OCI-M2 (cell line): ENCODE results near the gene STK35.

ENCODE experiments used
- DNase-seq: peaks from one replicate; lab custom pipeline; 2025; ENCODE audit not compliant: unreplicated experiment; lab: John Stamatoyannopoulos, UW

STK35 gene

GRCh38 chr20:2132461-2132901 lies 30.9 kb downstream of the STK35 start:
- DNase-seq = no peak

- no peak for DNase-seq
Measured at GRCh38 chr20:2133318-2134183, 31.9 kb downstream of the STK35 start.

GRCh38 chr20:2135013-2135412 lies 33.4 kb downstream of the STK35 start:
- DNase-seq = no peak

- no peak for DNase-seq
Measured at GRCh38 chr20:2136275-2136674, 34.6 kb downstream of the STK35 start.

- no peak for DNase-seq
Measured at GRCh38 chr20:2137552-2138201, 36.0 kb downstream of the STK35 start.

GRCh38 chr20:2138396-2138795 lies 36.8 kb downstream of the STK35 start:
- DNase-seq = no peak

GRCh38 chr20:2139250-2139649 lies 37.6 kb downstream of the STK35 start:
- no peak for DNase-seq

GRCh38 chr20:2139736-2140135 lies 38.1 kb downstream of the STK35 start:
- DNase-seq = no peak

GRCh38 chr20:2140561-2140960 lies 38.9 kb downstream of the STK35 start:
- DNase-seq = no peak

GRCh38 chr20:2141600-2142575 lies 40.3 kb downstream of the STK35 start:
- DNase-seq = no peak

GRCh38 chr20:2142649-2143048 lies 41.0 kb downstream of the STK35 start:
- DNase-seq = no peak

GRCh38 chr20:2143594-2143993 lies 42.0 kb downstream of the STK35 start:
- no peak for DNase-seq

- DNase-seq = no peak
Measured at GRCh38 chr20:2144850-2145249, 43.2 kb downstream of the STK35 start.

GRCh38 chr20:2145376-2145775 lies 43.7 kb downstream of the STK35 start:
- no peak for DNase-seq

GRCh38 chr20:2146080-2146867 lies 44.6 kb downstream of the STK35 start:
- no peak for DNase-seq

GRCh38 chr20:2149507-2149906 lies 47.9 kb downstream of the STK35 start:
- DNase-seq = no peak

- DNase-seq = no peak
Measured at GRCh38 chr20:2150660-2151059, 49.0 kb downstream of the STK35 start.

- DNase-seq = no peak
Measured at GRCh38 chr20:2151858-2152281, 50.2 kb downstream of the STK35 start.

GRCh38 chr20:2152317-2152716 lies 50.7 kb downstream of the STK35 start:
- no peak for DNase-seq

- no peak for DNase-seq
Measured at GRCh38 chr20:2153326-2153725, 51.7 kb downstream of the STK35 start.
